GM18505 (cell line): ENCODE results near the gene ARID1B.
A peak's percentile ranks its signal among the peaks of the same experiment; 100 is the strongest.

Experiments
- ATAC-seq: cut with Tn5 transposase; IDR thresholded peaks from one replicate; pipeline ENCODE4 v1.9.1; 2021; ENCODE audit not compliant: unreplicated experiment
- POLR2A ChIP-seq: IDR thresholded peaks from 4 replicates; pipeline ENCODE4 v1.6.1; 2011; ENCODE audit warnings: borderline replicate concordance; ENCODE audit not compliant: insufficient read depth, insufficient read length; ENCODE audit errors: extremely low read depth

Gene ARID1B

GRCh38 chr6:156996265-156996664, 219.1 kb downstream of the ARID1B start:
- no peak for TF ChIP-seq POLR2A
- ATAC-seq = no peak

- ATAC-seq = no peak
- TF ChIP-seq POLR2A = no peak
Observed at GRCh38 chr6:156998794-156999330, 221.7 kb downstream of the ARID1B start.

GRCh38 chr6:156999762-157000161, 222.6 kb downstream of the ARID1B start:
- no peak for ATAC-seq
- TF ChIP-seq POLR2A = no peak

GRCh38 chr6:157001716-157002115, 224.5 kb downstream of the ARID1B start:
- ATAC-seq = no peak
- no peak for TF ChIP-seq POLR2A

- ATAC-seq = no peak
Observed at GRCh38 chr6:157002774-157003173, 225.6 kb downstream of the ARID1B start.

GRCh38 chr6:157005940-157006339, 228.8 kb downstream of the ARID1B start:
- TF ChIP-seq POLR2A = no peak
- ATAC-seq = no peak

More at GRCh38 chr6:157002774-157003173, 225.6 kb downstream of the ARID1B start:
- TF ChIP-seq POLR2A = no peak

GRCh38 chr6:157008568-157008967, 231.4 kb downstream of the ARID1B start:
- no peak for ATAC-seq
- TF ChIP-seq POLR2A = no peak

- TF ChIP-seq POLR2A = no peak
- ATAC-seq = no peak
Observed at GRCh38 chr6:157012355-157012754, 235.2 kb downstream of the ARID1B start.

- ATAC-seq = no peak
- no peak for TF ChIP-seq POLR2A
Observed at GRCh38 chr6:157013649-157014304, 236.6 kb downstream of the ARID1B start.

GRCh38 chr6:157014871-157015270, 237.7 kb downstream of the ARID1B start:
- ATAC-seq = no peak
- TF ChIP-seq POLR2A = no peak

GRCh38 chr6:157017022-157017421, 239.8 kb downstream of the ARID1B start:
- no peak for TF ChIP-seq POLR2A
- ATAC-seq = no peak

- TF ChIP-seq POLR2A = no peak
- ATAC-seq = no peak
Observed at GRCh38 chr6:157017861-157018260, 240.7 kb downstream of the ARID1B start.

- no peak for ATAC-seq
- TF ChIP-seq POLR2A = peak; percentile 12
Observed at GRCh38 chr6:157019115-157019641, 242.0 kb downstream of the ARID1B start.

GRCh38 chr6:157019733-157020132, 242.6 kb downstream of the ARID1B start:
- no peak for ATAC-seq
- TF ChIP-seq POLR2A = peak; percentile 5
